ENCODE results near the gene RPL14. TPM values are rescaled to one million over a fixed set of nuclear protein-coding genes. Genes with fewer than 3 reads are reported as not detected.

RPL14 gene
- total RNA-seq, 4 donors from 2014 or later, result 306 to 534 (median 345) TPM

GRCh38 chr3:40505599-40506462, 48.7 kb downstream of the RPL14 start, which contains the start of gene ZNF620:
ZNF620 (plus strand) TSS chr3:40506039; CDS start chr3:40506353, 314 bp downstream.
- TF ChIP-seq CTCF (IDR thresholded peaks at IDR 0.05; ENCODE audit: low read depth), result no peak

GRCh38 chr3:40511031-40511718, 54.0 kb downstream of the RPL14 start:
- TF ChIP-seq CTCF (IDR thresholded peaks at IDR 0.05; ENCODE audit: low read depth), result no peak

- TF ChIP-seq CTCF (IDR thresholded peaks at IDR 0.05; ENCODE audit: low read depth), result no peak
These were observed 59.1 kb downstream of the RPL14 start for GRCh38 chr3:40516201-40516600.

- no peak for TF ChIP-seq CTCF (IDR thresholded peaks at IDR 0.05; ENCODE audit: low read depth)
These were observed 60.9 kb downstream of the RPL14 start for GRCh38 chr3:40518067-40518466.

Small RNA genes lying within 50 kb of the gene (small RNA-seq; reads per million reads assigned to genes)
- not detected for gene RNU5B-2P

Other genes starting within 250 kb of the RPL14 start
- 10 to 100 TPM; 37.5 to 62.6 (median 41.7) TPM for gene EIF1B, start 147.6 kb upstream of the RPL14 start, total RNA-seq
- 1 to 10 TPM in 2 of 4 donors, under 1 TPM in 2; 0.17 to 3.1 (median 1.6) TPM for gene ENTPD3, start 70.2 kb upstream of the RPL14 start, total RNA-seq
- 1 to 10 TPM; 6.2 to 8.6 (median 7.4) TPM for gene ZNF619, start 19.8 kb downstream of the RPL14 start, total RNA-seq
- gene ZNF620, start 48.7 kb downstream of the RPL14 start, total RNA-seq, result 1 to 10 TPM; 2.4 to 6.2 (median 3.5) TPM
- 10 to 100 TPM; 18.8 to 26.6 (median 24.1) TPM for gene ZNF621, start 67.6 kb downstream of the RPL14 start, total RNA-seq